NCI-H146 treated with DMSO at 0.1 percent for 48 hours (cell line): ENCODE data around the gene SDCCAG8.

ENCODE experiments used
- DNase-seq: peaks from one replicate; lab custom pipeline; 2025; ENCODE audit not compliant: unreplicated experiment; lab: John Stamatoyannopoulos, UW

SDCCAG8 gene

GRCh38 chr1:243379208-243379607, 123.4 kb downstream of the SDCCAG8 start:
- no peak for DNase-seq

- DNase-seq, result no peak
Observed at GRCh38 chr1:243379706-243380105, 123.9 kb downstream of the SDCCAG8 start.

- no peak for DNase-seq
Observed at GRCh38 chr1:243388276-243388675, 132.4 kb downstream of the SDCCAG8 start.

GRCh38 chr1:243390162-243390791, 134.4 kb downstream of the SDCCAG8 start:
- DNase-seq, result no peak

GRCh38 chr1:243391355-243391754, 135.5 kb downstream of the SDCCAG8 start:
- no peak for DNase-seq

GRCh38 chr1:243393096-243393495, 137.3 kb downstream of the SDCCAG8 start:
- no peak for DNase-seq

- DNase-seq, result no peak
Observed at GRCh38 chr1:243394066-243394465, 138.2 kb downstream of the SDCCAG8 start.

- no peak for DNase-seq
Observed at GRCh38 chr1:243394601-243395464, 139.0 kb downstream of the SDCCAG8 start.

- DNase-seq, result no peak
Observed at GRCh38 chr1:243396424-243396823, 140.6 kb downstream of the SDCCAG8 start.

GRCh38 chr1:243396876-243397275, 141.0 kb downstream of the SDCCAG8 start:
- no peak for DNase-seq

GRCh38 chr1:243397613-243398321, 141.9 kb downstream of the SDCCAG8 start:
- DNase-seq, result no peak

GRCh38 chr1:243399561-243400155, 143.8 kb downstream of the SDCCAG8 start:
- DNase-seq, result no peak

- DNase-seq, result no peak
Observed at GRCh38 chr1:243402868-243403267, 147.0 kb downstream of the SDCCAG8 start.

GRCh38 chr1:243406424-243406823, 150.6 kb downstream of the SDCCAG8 start:
- no peak for DNase-seq

GRCh38 chr1:243407284-243408018, 151.6 kb downstream of the SDCCAG8 start:
- DNase-seq, result no peak

GRCh38 chr1:243408479-243408878, 152.6 kb downstream of the SDCCAG8 start:
- DNase-seq, result no peak

- no peak for DNase-seq
Observed at GRCh38 chr1:243409284-243409683, 153.4 kb downstream of the SDCCAG8 start.

- no peak for DNase-seq
Observed at GRCh38 chr1:243411472-243411871, 155.6 kb downstream of the SDCCAG8 start.

- DNase-seq, result no peak
Observed at GRCh38 chr1:243413431-243414151, 157.8 kb downstream of the SDCCAG8 start.

GRCh38 chr1:243414152-243414494, 158.3 kb downstream of the SDCCAG8 start:
- DNase-seq, result no peak
